ENCODE measurements around the gene GGN.

- TF ChIP-seq POLR2A (IDR thresholded peaks at IDR 0.05) (peak; percentile 84 to 91), CTCF (IDR thresholded peaks at IDR 0.05 in 4 of 5, conservative IDR thresholded peaks at IDR 0.05 in 1 of 5) (no peak)
Observed at GRCh38 chr19:38434549-38435051, 46.8 kb upstream of the GGN start.

All from gastrocnemius medialis (tissue), 4 donors.